Esophagus (tissue), 2 donors: ENCODE data around the gene LRRC3B. TPM values are rescaled to one million over a fixed set of nuclear protein-coding genes. Genes with fewer than 3 reads are reported as not detected.

Experiments used
- H3K27ac ChIP-seq, 2 donors: one replicate each; pipeline ENCODE4 v1.5.1; 2013; ENCODE audit warnings: low read depth in 2 of 2, mild to moderate bottlenecking in 2 of 2, inconsistent platforms in 1 of 2, low read length in 1 of 2, moderate library complexity in 1 of 2
- H3K27me3 ChIP-seq, 2 donors: one replicate each; pipeline ENCODE4 v1.6.1; 2013; ENCODE audit warnings: low read length in 2 of 2, control low read depth in 1 of 2, mild to moderate bottlenecking in 1 of 2; ENCODE audit not compliant: insufficient read depth in 2 of 2, control insufficient read depth in 1 of 2
- H3K36me3 ChIP-seq, 2 donors: one replicate each; pipeline ENCODE4 v1.6.1; 2013; ENCODE audit warnings: low read length in 1 of 2; ENCODE audit not compliant: control insufficient read depth in 2 of 2, insufficient read depth in 2 of 2
- H3K4me1 ChIP-seq, 2 donors: one replicate each; pipeline ENCODE4 v1.6.1; 2013; ENCODE audit warnings: low read length in 1 of 2; ENCODE audit not compliant: control insufficient read depth in 2 of 2, insufficient read depth in 2 of 2
- H3K4me3 ChIP-seq, 2 donors: one replicate each; pipeline ENCODE4 v1.5.1; 2013; ENCODE audit warnings: low read length in 2 of 2, mild to moderate bottlenecking in 2 of 2, low read depth in 1 of 2, moderate library complexity in 1 of 2
- H3K9me3 ChIP-seq, 2 donors: one replicate each; pipeline ENCODE4 v1.6.1; 2013; ENCODE audit warnings: mild to moderate bottlenecking in 2 of 2, low read depth in 1 of 2, low read length in 1 of 2, moderate library complexity in 1 of 2; ENCODE audit not compliant: control insufficient read depth in 2 of 2, insufficient read depth in 1 of 2
- WGBS, 2 donors: extraction: QIAGEN DNeasy Blood & Tissue Kit; methylation state at CpG; one replicate each; pipeline ENCODE4 v1.1.7; 2013; 5-methylcytosine and 5-hydroxymethylcytosine counted together
- polyA plus RNA-seq, 2 donors: library from polyadenylated mRNA; stranded (reverse); fragments of 200-250 nt; gene quantifications; one replicate each; pipeline ENCODE4 v1.2.3, GENCODE V29; 2013
- donor health status: healthy with polysubstance abuse.
- donor health status: Bipolar disorder and iron deficiency.

The LRRC3B gene
- polyA plus RNA-seq, 2 donors, result 0.02 to 0.13 TPM

- H3K27me3 ChIP-seq, result peaks cover 2 to 3% of the 10 kb centered on the region in 2 donors
- H3K36me3 ChIP-seq, result no peaks in the 10 kb centered on the region
- peaks cover 6 to 16% of the 10 kb centered on the region in 2 donors for H3K4me1 ChIP-seq
- no peak overlapping the region for H3K4me3 ChIP-seq
- no peaks in the 10 kb centered on the region for H3K9me3 ChIP-seq
- WGBS, 2 donors, result 86 to 89% methylated on average over 4 of the region's 4 CpGs
- H3K27ac ChIP-seq, result no peak overlapping the region
Measured at GRCh38 chr3:26627080-26627479, 4.5 kb downstream of the LRRC3B start.

GRCh38 chr3:26628915-26629314 lies 6.3 kb downstream of the LRRC3B start:
- H3K27me3 ChIP-seq, result peaks cover 0 to under 1% of the 10 kb centered on the region in 2 donors
- no peak overlapping the region for H3K4me3 ChIP-seq
- 71 to 87% methylated on average over 1 of the region's 1 CpG for WGBS, 2 donors
- peaks cover 0 to 3% of the 10 kb centered on the region in 2 donors for H3K4me1 ChIP-seq
- H3K36me3 ChIP-seq, result no peaks in the 10 kb centered on the region
- H3K27ac ChIP-seq, result no peak overlapping the region
- no peaks in the 10 kb centered on the region for H3K9me3 ChIP-seq

DNA sequence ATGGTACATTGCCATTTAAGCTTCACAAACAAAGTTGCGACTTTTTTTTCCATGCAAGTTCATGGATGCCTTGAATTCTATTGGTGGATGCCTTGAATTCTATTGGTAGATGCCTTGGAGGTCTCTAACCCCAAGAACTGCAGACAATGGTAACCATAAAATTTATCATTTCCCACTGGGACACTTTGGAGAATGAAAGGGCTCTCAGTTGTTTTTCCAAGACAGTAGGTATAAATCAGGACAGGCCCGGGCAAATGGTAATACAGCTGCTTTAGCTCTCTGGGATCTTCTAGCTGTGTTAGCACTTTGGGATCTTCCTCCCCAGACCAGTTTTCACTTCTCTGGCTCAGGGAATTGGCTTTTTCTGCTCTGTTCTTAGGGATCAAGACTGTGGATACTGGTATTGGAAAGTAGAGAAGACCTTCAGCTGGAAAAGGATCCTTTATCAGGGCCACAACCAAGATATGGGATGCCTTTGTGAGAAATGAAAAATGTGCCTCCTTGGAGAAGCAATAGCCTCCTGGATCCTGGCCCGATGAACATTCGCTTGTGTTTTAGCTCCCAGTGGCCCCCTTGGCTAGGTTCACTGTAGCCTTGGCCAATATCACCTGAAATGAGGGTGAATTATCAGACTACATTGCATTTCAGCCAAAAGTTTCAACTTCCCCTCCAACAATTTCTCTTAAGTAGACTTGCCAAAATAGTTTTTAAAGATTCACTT lies 8.3 kb downstream of the LRRC3B start:
- H3K9me3 ChIP-seq, result no peaks in the 10 kb centered on the region
- WGBS, 2 donors, result 75 to 87% methylated on average over 4 of the region's 4 CpGs
- no peaks in the 10 kb centered on the region for H3K36me3 ChIP-seq
- H3K4me3 ChIP-seq, result no peak overlapping the region
- no peaks in the 10 kb centered on the region for H3K27me3 ChIP-seq
- no peak overlapping the region for H3K27ac ChIP-seq
- H3K4me1 ChIP-seq, result no peaks in the 10 kb centered on the region

DNA sequence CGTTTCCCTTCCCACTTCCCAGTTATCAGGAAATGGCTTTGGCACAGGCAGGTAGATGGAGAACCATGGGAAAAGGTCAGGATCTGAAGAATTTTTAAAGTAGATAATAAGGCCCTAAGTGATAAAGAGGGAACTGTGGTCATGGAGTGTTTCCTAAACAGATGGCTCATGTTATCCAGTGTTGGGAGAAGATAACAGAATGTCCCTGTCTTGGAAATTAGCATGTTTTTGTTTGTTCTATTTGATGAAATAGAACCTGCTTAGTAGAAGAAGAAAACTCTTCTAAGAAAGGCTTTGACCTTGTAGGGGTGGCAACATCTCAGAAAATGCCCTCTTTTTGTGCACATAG lies 8.8 kb downstream of the LRRC3B start:
- no peak overlapping the region for H3K27ac ChIP-seq
- no peaks in the 10 kb centered on the region for H3K36me3 ChIP-seq
- no peak overlapping the region for H3K4me3 ChIP-seq
- no peaks in the 10 kb centered on the region for H3K27me3 ChIP-seq
- no peaks in the 10 kb centered on the region for H3K9me3 ChIP-seq
- 60 to 67% methylated on average over 1 of the region's 1 CpG for WGBS, 2 donors
- H3K4me1 ChIP-seq, result no peaks in the 10 kb centered on the region

DNA sequence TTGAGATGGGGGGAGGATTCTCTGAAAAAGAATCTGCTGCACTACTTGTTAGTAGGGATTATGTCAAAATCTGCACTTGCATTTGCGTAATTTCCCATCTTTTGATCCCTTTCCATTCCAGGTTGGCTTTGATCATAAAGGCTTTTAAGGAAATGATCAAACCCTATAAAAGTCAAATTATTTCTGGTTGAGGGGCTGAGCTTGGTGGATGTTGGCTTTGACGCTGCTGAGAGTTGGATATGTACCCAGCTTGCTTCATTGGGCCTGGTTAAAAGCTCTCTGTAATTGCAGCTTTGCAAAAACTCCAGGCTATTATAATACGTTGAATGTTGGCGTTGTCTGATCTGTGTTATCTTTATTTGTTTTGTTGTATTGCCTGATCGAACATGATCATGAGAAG lies 12.0 kb downstream of the LRRC3B start:
- no peaks in the 10 kb centered on the region for H3K4me1 ChIP-seq
- no peaks in the 10 kb centered on the region for H3K36me3 ChIP-seq
- no peak overlapping the region for H3K27ac ChIP-seq
- no peak overlapping the region for H3K4me3 ChIP-seq
- WGBS, 2 donors, result 62 to 77% methylated on average over 5 of the region's 5 CpGs
- no peaks in the 10 kb centered on the region for H3K9me3 ChIP-seq
- H3K27me3 ChIP-seq, result no peaks in the 10 kb centered on the region

DNA sequence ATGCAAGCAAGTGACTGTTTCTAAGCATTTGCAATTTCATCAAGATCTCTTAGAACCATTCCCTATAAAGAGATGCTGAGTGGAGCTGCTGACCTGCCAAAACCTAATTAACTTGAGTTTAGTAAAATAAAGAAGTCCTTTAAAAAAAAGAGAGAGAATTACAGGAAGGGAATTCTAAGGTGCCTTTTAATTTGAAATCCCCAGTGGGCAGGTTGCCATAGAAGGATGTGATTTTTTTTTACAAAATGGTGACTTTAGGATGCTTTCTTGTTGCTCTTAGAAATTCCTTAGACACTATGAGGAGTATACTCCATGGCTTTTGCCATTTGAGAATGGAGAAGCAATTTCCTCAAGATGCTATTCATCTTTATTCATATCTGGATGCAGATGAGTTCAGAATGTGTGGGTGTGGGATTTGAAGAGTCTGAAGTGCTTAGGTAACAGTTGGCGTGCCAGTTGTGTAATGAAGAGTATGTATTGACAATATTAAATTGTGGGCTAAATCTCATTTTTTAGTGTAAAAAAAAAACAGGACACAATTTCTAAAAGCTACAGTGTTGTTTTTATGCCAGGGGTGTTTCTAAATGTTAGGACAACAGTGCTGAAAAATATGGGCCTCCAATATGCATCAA lies 13.6 kb downstream of the LRRC3B start:
- H3K27ac ChIP-seq, result no peak overlapping the region
- no peaks in the 10 kb centered on the region for H3K9me3 ChIP-seq
- no peak overlapping the region for H3K4me3 ChIP-seq
- no peaks in the 10 kb centered on the region for H3K27me3 ChIP-seq
- no peaks in the 10 kb centered on the region for H3K36me3 ChIP-seq
- H3K4me1 ChIP-seq, result no peaks in the 10 kb centered on the region
- WGBS, 2 donors, result 84 to 86% methylated on average over 1 of the region's 1 CpG

GRCh38 chr3:26637698-26638097 lies 15.1 kb downstream of the LRRC3B start:
- Histone ChIP-seq H3K9me3 (no peaks in the 10 kb centered on the region), H3K27me3 (no peaks in the 10 kb centered on the region), H3K4me3 (no peak overlapping the region), H3K27ac (no peak overlapping the region), H3K4me1 (no peaks in the 10 kb centered on the region), H3K36me3 (no peaks in the 10 kb centered on the region)

DNA sequence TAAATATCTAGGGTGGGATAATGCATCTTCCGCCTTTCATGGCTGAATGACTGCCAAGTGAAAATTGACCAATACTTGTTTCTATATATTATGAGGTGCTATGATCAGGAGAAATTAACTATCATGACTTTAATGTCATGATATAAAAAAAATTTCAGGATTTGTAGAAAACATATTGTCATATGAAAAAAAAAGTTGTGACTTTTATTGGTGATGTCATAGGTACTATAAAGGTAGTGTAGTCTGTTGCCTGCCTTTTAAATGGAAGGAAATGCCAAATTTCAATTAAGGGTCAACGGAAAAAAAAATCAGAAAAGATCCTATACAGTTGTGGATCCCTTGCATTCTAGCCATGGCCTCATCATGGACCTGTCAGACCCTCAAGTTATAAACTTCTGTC lies 15.5 kb downstream of the LRRC3B start:
- no peak overlapping the region for H3K4me3 ChIP-seq
- no peaks in the 10 kb centered on the region for H3K36me3 ChIP-seq
- no peaks in the 10 kb centered on the region for H3K4me1 ChIP-seq
- 89 to 95% methylated on average over 2 of the region's 2 CpGs for WGBS, 2 donors
- no peaks in the 10 kb centered on the region for H3K9me3 ChIP-seq
- H3K27me3 ChIP-seq, result no peaks in the 10 kb centered on the region
- H3K27ac ChIP-seq, result no peak overlapping the region

DNA sequence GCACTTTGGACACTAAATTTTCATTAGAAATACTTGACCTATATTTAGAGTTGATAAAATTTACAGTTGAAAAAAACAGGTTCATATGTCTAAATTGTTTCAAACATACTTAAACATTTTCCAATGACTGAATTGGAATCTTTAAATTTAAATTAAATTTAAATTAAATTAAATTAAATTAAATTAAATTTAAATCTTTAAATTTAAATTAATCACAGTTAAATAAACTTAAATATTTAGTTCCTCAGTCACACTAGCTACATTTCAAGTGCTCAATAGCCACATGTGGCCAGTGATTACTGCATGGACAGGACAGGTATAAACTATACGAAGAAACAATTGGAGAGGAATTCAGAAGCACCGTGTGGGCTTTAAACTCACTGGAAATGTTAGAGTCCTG lies 16.8 kb downstream of the LRRC3B start:
- Histone ChIP-seq H3K4me1 (no peaks in the 10 kb centered on the region), H3K27ac (no peak overlapping the region), H3K9me3 (no peaks in the 10 kb centered on the region), H3K4me3 (no peak overlapping the region), H3K36me3 (no peaks in the 10 kb centered on the region), H3K27me3 (no peaks in the 10 kb centered on the region)
- 91 to 94% methylated on average over 2 of the region's 2 CpGs for WGBS, 2 donors

GRCh38 chr3:26647078-26647477 lies 24.5 kb downstream of the LRRC3B start:
- Histone ChIP-seq H3K36me3 (no peaks in the 10 kb centered on the region), H3K9me3 (no peaks in the 10 kb centered on the region), H3K27me3 (no peaks in the 10 kb centered on the region), H3K4me3 (no peak overlapping the region), H3K4me1 (no peaks in the 10 kb centered on the region), H3K27ac (no peak overlapping the region)
- WGBS, 2 donors, result 65 to 66% methylated on average over 3 of the region's 3 CpGs
